Muscle of leg (tissue), 11 donors: ENCODE results near the gene ASAP2. TPM values are rescaled to one million over a fixed set of nuclear protein-coding genes. Genes with fewer than 3 reads are reported as not detected.

Experiments used
- DNase-seq: peaks from one replicate; pipeline ENCODE4 v3.0.0; 2013
- H3K27ac ChIP-seq: one replicate; pipeline ENCODE4 v1.5.1; 2013; ENCODE audit warnings: mild to moderate bottlenecking, low read length, control low read depth
- H3K27me3 ChIP-seq: one replicate; pipeline ENCODE4 v1.6.1; 2013; ENCODE audit warnings: low read length; ENCODE audit not compliant: control insufficient read depth, insufficient read depth
- H3K36me3 ChIP-seq: one replicate; pipeline ENCODE4 v1.6.1; 2013; ENCODE audit warnings: low read length; ENCODE audit not compliant: control insufficient read depth, insufficient read depth
- H3K4me1 ChIP-seq: one replicate; pipeline ENCODE4 v1.6.1; 2013; ENCODE audit warnings: low read length; ENCODE audit not compliant: control insufficient read depth, insufficient read depth
- H3K4me3 ChIP-seq: one replicate; pipeline ENCODE4 v1.5.1; 2013; ENCODE audit warnings: low read length, control low read depth
- H3K9me3 ChIP-seq: replicated peaks from 2 replicates; pipeline ENCODE4 v1.6.1; 2013; ENCODE audit warnings: low read depth, low read length; ENCODE audit not compliant: control insufficient read depth
- WGBS: methylation state at CpG from one replicate; pipeline ENCODE4 v1.1.5; 2013; ENCODE audit warnings: missing lambda C conversion rate; ENCODE audit not compliant: insufficient coverage; 5-methylcytosine and 5-hydroxymethylcytosine counted together
- polyA plus RNA-seq, 8 donors: library from polyadenylated mRNA; unstranded; fragments of 120-200 nt; gene quantifications; one replicate each; pipeline versions ENCODE4 v1.2.1 to v1.2.3, GENCODE V29; 2013; ENCODE audit warnings: inconsistent platforms in 1 of 8, low replicate concordance in 1 of 8; ENCODE audit not compliant: insufficient read length in 8 of 8, insufficient read depth in 1 of 8
- total RNA-seq: library from RNA; stranded (reverse); fragments of 120-200 nt; gene quantifications from one replicate; pipeline ENCODE4 v1.2.4, GENCODE V29; 2013

ASAP2 gene
- total and polyA plus RNA-seq, 9 donors, result 12.1 to 30.8 (median 19.4) TPM

DNA sequence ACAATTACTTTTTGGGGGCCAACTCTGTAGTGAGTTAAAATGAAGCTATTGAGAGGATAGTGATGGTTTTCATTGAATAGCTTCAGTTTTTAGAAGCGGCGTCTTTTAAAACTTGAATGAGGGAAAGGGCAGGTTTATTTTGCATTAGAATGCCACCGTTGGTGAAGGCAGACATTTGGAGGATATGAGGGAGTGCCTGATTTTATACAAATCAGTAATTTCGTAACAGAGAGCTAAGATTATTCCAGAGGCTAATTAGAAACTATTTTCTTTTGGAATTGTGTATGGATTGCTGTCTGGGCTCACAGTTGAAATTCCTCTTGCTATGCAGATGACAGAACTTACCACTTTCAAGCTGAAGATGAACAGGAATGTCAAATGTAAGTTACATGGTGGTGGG, 149.1 kb downstream of the ASAP2 start:
- Histone ChIP-seq H3K9me3 (no peaks in the 10 kb centered on the region), H3K27me3 (no peaks in the 10 kb centered on the region), H3K36me3 (peaks cover 72% of the 10 kb centered on the region), H3K27ac (no peak overlapping the region), H3K4me3 (no peak overlapping the region), H3K4me1 (no peaks in the 10 kb centered on the region)
- no peak for DNase-seq
- WGBS, result 85% methylated on average over 3 of the region's 4 CpGs

DNA sequence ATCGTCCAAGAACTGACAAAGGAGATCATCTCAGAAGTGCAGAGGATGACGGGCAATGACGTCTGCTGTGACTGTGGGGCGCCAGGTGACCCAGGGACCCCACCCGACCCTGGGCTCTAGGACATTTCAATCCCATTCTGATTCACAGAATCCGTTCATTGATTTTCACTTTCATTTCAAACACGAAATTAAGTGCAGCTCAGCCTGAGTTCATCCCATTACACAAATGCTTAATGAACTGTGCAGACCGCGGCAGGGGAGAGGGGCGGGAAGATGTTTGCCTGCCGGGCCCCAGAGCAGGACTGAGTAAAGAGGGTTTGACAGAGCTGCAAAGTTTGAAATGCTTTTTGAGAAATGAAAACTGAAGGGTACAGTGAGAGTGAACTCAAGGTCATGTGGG, 149.6 kb downstream of the ASAP2 start:
- no peak overlapping the region for H3K27ac ChIP-seq
- no peaks in the 10 kb centered on the region for H3K27me3 ChIP-seq
- no peak overlapping the region for H3K4me3 ChIP-seq
- DNase-seq, result no peak
- peaks cover 66% of the 10 kb centered on the region for H3K36me3 ChIP-seq
- H3K9me3 ChIP-seq, result no peaks in the 10 kb centered on the region
- WGBS, result 90% methylated on average over 10 of the region's 11 CpGs
- no peaks in the 10 kb centered on the region for H3K4me1 ChIP-seq

DNA sequence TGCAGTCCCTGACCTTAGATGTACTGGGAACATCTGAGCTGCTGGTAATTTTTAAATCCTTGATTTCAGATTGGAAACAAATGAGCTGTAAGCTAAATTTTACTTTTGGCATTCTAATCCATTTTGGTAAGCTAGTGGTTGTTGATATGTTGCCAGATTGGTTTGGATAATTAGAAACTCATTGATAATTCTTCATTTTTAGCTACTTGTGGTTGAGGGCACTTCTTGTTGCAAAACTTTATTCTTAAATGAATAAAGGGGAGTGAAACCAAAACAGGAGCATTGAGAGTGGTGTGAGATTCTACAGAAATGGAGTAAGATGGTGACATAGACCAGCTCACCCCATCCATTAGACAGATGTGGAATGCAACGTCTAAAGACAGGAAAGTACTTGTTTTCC, 152.2 kb downstream of the ASAP2 start:
- Histone ChIP-seq H3K4me3 (no peak overlapping the region), H3K36me3 (peaks cover 59% of the 10 kb centered on the region), H3K9me3 (no peaks in the 10 kb centered on the region), H3K27me3 (no peaks in the 10 kb centered on the region), H3K4me1 (no peaks in the 10 kb centered on the region), H3K27ac (no peak overlapping the region)
- no CpG with 5 or more reads among the region's 1 CpG for WGBS
- DNase-seq, result no peak

DNA sequence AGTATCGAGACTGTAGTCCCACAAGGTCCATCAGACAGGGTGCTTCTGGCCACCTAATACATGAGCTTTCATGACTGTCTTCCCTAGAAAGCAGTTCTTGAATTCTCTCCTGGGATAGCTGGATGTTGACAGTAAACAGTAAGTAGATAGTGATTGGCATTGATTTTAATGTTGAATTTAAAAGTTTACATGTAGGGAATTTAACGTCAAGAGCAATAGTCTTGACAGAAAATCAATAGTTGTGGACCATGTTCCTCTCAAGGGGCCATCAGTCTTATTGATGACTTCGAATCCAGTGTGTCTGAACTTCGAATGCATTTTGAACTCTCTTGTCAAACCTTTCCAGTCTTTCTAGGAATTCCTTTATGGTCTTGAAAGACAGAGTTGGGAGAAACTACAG, 152.9 kb downstream of the ASAP2 start:
- Histone ChIP-seq H3K9me3 (no peaks in the 10 kb centered on the region), H3K4me1 (no peaks in the 10 kb centered on the region), H3K27me3 (no peaks in the 10 kb centered on the region), H3K27ac (no peak overlapping the region), H3K4me3 (no peak overlapping the region), H3K36me3 (peaks cover 54% of the 10 kb centered on the region)
- 100% methylated on average over 1 of the region's 4 CpGs for WGBS
- DNase-seq, result no peak

DNA sequence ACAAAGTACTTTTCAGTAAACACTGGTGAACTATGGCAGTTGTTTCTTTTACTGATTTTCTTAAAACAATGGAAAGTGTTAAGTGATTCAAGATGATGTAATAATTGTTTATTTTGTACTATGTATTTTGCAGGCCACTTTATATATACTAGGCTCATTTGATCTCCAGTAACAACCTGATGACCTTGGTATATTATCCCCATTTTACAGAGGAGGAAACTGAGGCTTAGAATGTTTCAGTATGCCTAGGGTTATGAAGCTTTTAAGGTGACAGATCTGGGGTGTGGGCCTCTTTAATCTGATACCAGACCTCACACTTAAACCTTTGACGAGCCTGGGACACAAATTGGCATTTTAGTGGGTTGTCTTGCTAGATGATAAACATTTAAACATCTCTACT, 153.5 kb downstream of the ASAP2 start:
- no peak overlapping the region for H3K4me3 ChIP-seq
- no peak overlapping the region for H3K27ac ChIP-seq
- H3K9me3 ChIP-seq, result no peaks in the 10 kb centered on the region
- no peaks in the 10 kb centered on the region for H3K27me3 ChIP-seq
- DNase-seq, result no peak
- peaks cover 52% of the 10 kb centered on the region for H3K36me3 ChIP-seq
- no CpG with 5 or more reads among the region's 1 CpG for WGBS
- H3K4me1 ChIP-seq, result no peaks in the 10 kb centered on the region

DNA sequence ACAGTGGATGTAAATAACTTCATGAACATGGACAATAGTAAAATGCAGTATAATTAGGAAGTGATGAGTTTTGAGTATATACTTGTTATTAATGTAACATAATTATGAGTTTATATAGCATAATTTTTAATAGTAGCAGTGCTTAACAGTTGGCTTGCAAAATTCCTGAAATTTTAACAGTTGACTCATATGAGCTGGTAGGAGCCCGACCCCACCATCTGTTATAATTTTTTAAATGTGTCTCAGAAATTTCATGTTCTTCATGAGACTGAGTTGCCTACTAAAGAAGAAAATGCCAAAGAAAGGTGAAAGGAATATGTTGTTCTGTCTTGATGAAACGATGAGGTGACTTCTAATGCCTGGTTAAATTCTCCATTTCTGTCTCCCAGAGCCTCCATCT, 154.1 kb downstream of the ASAP2 start:
- Histone ChIP-seq H3K27me3 (no peaks in the 10 kb centered on the region), H3K9me3 (no peaks in the 10 kb centered on the region), H3K4me1 (no peaks in the 10 kb centered on the region), H3K36me3 (peaks cover 54% of the 10 kb centered on the region), H3K27ac (no peak overlapping the region), H3K4me3 (no peak overlapping the region)
- WGBS, result no CpG with 5 or more reads among the region's 2 CpGs
- no peak for DNase-seq

DNA sequence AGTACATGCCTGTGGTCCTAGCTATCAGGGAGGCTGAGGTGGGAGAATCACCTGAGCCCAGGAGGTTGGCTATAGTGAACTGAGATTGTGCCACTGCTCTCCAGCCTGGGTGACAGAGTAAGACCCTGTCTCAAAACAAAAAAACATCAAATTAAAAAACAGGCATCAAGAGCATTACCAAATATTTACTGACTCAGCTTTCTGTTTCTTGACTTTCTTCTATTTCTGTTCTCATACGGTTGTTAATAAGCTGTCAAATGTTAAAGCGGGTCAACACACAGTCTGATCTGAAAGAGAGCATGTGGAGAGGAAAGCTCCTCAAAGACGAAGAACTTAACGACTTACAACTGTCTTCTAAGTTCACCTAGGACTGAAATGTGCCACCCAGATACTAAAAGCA, 157.8 kb downstream of the ASAP2 start:
- no peak for DNase-seq
- Histone ChIP-seq H3K36me3 (peaks cover 47% of the 10 kb centered on the region), H3K27ac (no peak overlapping the region), H3K9me3 (no peaks in the 10 kb centered on the region), H3K4me3 (no peak overlapping the region), H3K27me3 (no peaks in the 10 kb centered on the region), H3K4me1 (no peaks in the 10 kb centered on the region)
- WGBS, result no CpG with 5 or more reads among the region's 4 CpGs

DNA sequence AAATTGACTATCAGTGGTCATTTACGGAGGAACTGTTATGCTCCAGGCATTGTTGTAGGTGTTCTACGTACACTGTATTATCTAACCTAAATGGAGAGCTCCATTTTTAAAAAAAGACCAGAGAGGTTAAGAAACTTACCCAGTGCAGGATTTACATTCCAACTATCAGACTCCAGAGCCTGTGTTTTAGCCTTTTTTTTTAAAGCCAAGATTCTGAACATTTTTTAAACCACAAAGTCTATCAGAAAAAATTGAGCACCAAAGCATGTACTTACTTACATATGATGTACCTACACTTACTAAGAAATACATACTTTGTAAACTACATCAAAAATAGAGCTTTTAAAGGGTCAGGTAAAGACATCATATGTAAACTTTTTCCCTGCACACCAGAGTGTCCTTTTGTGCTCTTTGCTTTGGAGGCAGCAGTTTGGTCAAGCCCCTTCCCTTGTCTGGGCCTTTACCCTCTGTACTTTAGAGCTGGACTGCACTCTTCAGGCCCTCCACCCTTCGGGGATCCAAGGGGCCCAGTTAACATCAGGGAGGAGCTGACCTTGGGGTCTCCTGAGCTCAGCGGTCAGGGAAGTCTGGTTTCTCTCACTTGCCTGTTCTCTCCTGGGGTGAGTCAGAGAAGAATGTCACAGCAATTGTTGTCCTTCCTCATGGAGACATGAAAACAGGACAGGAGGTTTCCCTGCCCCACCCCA, 158.3 kb downstream of the ASAP2 start:
- Histone ChIP-seq H3K27me3 (no peaks in the 10 kb centered on the region), H3K27ac (no peak overlapping the region), H3K36me3 (peaks cover 45% of the 10 kb centered on the region), H3K4me1 (no peaks in the 10 kb centered on the region), H3K9me3 (no peaks in the 10 kb centered on the region), H3K4me3 (no peak overlapping the region)
- 11% methylated on average over 2 of the region's 4 CpGs for WGBS
- no peak for DNase-seq

DNA sequence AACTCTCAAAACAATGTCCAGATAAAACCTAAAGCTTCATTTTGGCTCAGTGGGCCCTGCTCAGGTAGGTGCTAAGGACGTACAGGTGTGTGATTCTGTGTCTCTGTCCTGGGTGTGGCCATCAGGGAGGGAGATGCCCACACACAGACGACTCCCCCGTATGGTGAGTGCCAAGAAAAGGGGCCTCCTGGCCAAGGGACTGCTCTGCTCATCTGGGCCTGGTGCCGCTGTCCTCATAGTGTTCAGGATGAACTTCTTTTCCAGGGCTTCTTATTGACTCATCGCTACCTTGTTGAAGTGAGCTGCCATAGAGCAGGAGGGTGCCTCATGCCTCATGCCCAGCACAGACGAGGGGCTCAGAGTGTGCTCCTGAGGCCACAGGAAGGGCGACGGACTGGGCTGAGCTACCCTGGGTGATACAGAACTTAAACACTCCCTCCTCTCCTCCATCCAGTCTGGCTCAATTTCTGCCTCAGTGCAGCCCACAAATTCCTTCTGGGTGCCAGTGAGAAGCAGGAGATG, 158.9 kb downstream of the ASAP2 start:
- Histone ChIP-seq H3K27me3 (no peaks in the 10 kb centered on the region), H3K36me3 (peaks cover 43% of the 10 kb centered on the region), H3K27ac (no peak overlapping the region), H3K9me3 (no peaks in the 10 kb centered on the region), H3K4me3 (no peak overlapping the region), H3K4me1 (peaks cover under 1% of the 10 kb centered on the region)
- DNase-seq, result no peak
- WGBS, result 75% methylated on average over 7 of the region's 8 CpGs

DNA sequence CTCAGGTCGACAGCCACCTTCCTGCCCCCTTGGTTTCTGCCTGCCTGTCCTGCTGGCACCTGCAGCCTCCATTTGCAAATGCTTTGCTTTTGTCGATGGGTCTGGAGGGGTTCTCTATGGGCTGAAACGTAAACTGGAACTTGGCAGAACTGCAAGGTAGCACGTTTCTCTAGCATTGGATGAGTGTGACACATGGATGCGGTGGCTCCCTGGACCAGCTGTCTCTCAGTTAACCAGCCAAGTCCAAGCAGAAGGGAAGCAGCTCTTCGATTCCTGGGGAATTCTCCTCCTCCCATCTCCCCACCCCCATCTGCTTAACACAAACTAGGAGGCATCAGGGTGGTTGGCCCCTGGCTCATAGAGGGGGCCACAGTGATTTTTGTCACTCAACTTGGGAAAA, 159.4 kb downstream of the ASAP2 start:
- Histone ChIP-seq H3K4me3 (no peak overlapping the region), H3K36me3 (peaks cover 43% of the 10 kb centered on the region), H3K9me3 (no peaks in the 10 kb centered on the region), H3K27me3 (no peaks in the 10 kb centered on the region), H3K4me1 (peaks cover 3% of the 10 kb centered on the region), H3K27ac (no peak overlapping the region)
- 65% methylated on average over 4 of the region's 6 CpGs for WGBS
- DNase-seq, result no peak

DNA sequence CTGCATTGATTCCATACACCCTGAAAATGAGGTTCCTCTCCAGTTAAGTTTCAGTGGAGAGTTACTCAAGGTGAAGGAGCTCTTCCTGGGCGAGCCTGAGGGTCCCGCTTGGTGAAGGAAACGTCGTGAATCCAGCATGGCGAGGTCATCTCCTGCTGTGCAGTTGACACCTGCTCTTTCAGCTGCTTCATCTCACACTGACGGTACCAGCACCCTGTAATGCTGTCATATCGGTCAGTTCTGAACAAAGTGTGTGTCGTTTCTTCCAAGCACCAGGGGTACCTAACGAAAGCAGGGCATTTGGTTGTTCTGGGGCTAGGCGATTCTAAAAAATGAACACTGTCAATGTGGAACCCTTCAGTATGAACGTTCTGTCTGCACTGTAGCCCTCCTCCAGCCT, 164.1 kb downstream of the ASAP2 start:
- 71% methylated on average over 11 of the region's 11 CpGs for WGBS
- no peaks in the 10 kb centered on the region for H3K27me3 ChIP-seq
- peaks cover 49% of the 10 kb centered on the region for H3K36me3 ChIP-seq
- H3K4me3 ChIP-seq, result no peak overlapping the region
- H3K9me3 ChIP-seq, result no peaks in the 10 kb centered on the region
- peaks cover 3% of the 10 kb centered on the region for H3K4me1 ChIP-seq
- H3K27ac ChIP-seq, result no peak overlapping the region
- DNase-seq, result no peak
